Temporal lobe (tissue), 1 donor: ENCODE measurements around the gene ANXA5. TPM values are rescaled to one million over a fixed set of nuclear protein-coding genes. Genes with fewer than 3 reads are reported as not detected.

Experiments
- total RNA-seq: library from RNA; depleted of rRNA; stranded (reverse); fragments of >200 nt; gene quantifications from one replicate; pipeline ENCODE4 v1.2.3, GENCODE V29; 2014

The ANXA5 gene
- total RNA-seq, 1 donor from 2014 or later: 29.3 TPM

Other genes with a start within 250 kb of the ANXA5 start
- gene SMIM43, start 68.2 kb upstream of the ANXA5 start, total RNA-seq: 2.5 TPM
- gene EXOSC9, start 104.3 kb upstream of the ANXA5 start, total RNA-seq: 18.4 TPM
- 3.9 TPM for gene CCNA2, start 126.9 kb upstream of the ANXA5 start, total RNA-seq
- 34.4 TPM for gene BBS7, start 173.5 kb upstream of the ANXA5 start, total RNA-seq